ENCODE measurements around the gene SIRPA.

- TF ChIP-seq POLR2AphosphoS5 (IDR thresholded peaks at IDR 0.05; ENCODE audit: low read depth, low read length), result no peak
- no peak for TF ChIP-seq REST (IDR thresholded peaks at IDR 0.05; ENCODE audit: insufficient read depth in 1 of 2, low read depth in 2 of 2, low read length in 2 of 2)
- no peak for TF ChIP-seq SIN3A (IDR thresholded peaks at IDR 0.05; ENCODE audit: borderline replicate concordance, insufficient read depth, low read length)
Observed at GRCh38 chr20:1898482-1899240, 3.5 kb downstream of the SIRPA start.

Data from PFSK-1 (cell line).